ENCODE measurements around the gene TMEM232.

Gene TMEM232

DNA sequence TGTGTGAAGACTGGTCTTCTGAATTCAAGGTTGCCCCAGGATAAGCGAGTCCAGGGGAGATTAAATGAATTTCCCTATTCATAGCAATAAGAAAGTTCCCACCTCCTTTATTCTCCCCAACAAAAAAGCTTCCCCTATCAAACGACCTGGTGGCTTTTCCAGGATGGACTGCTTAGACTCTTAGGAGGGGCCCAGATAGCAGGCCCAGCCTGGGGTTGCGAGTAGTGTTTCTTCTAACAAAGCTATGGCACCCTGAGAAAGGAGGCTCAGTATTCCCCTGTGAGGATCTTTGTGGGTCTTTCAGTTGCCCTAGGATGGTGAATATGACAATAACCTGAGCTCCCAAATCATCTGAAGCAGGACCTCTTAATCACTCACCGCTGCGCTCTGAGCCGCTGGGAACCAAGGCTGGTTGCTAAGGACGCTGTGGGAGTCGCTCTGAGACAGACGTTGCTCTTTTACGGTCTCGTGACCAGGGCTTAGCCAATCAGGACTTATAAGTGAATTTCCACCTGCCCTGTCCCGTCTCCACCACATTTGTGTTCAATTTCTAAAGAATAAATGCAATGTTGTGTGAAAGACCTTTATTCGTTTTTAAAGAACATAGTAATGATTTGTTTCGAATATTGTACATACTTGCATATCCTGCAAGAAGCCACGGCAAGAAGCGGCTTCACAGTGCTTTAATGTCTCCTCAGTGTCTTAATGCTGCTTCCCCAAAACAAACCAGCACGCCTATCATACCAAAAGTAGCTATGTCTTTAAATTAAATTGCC is at the start of gene TMEM232:
TSS of gene TMEM232 (minus strand) at position 423 of the 776 bp plus-strand sequence. CDS start 59,319 bp downstream, outside the sequence.
- TF ChIP-seq JUND (IDR thresholded peaks at IDR 0.05; ENCODE audit: low read depth), result no peak
- peak; percentile 83 to 90 for DNase-seq (ENCODE audit: low read depth in 1 of 2, low spot score in 1 of 2)
- in situ Hi-C loops (cut with HindIII; ENCODE audit: low pct_unique_long_range_greater_than_20kb, low sequenced_read_pairs), result no loop called here

- no peak for TF ChIP-seq JUND (IDR thresholded peaks at IDR 0.05; ENCODE audit: low read depth)
- DNase-seq (ENCODE audit: low read depth in 1 of 2, low spot score in 1 of 2), result no peak
- in situ Hi-C loops (cut with HindIII; ENCODE audit: low pct_unique_long_range_greater_than_20kb, low sequenced_read_pairs), result no loop called here
Observed at GRCh38 chr5:110770286-110770685, 43.8 kb upstream of the TMEM232 start.

GRCh38 chr5:110769000-110769681 is 42.7 kb upstream of the TMEM232 start:
- in situ Hi-C loops (cut with HindIII; ENCODE audit: low pct_unique_long_range_greater_than_20kb, low sequenced_read_pairs), result no loop called here
- TF ChIP-seq JUND (IDR thresholded peaks at IDR 0.05; ENCODE audit: low read depth), result no peak
- no peak for DNase-seq (ENCODE audit: low read depth in 1 of 2, low spot score in 1 of 2)

DNA sequence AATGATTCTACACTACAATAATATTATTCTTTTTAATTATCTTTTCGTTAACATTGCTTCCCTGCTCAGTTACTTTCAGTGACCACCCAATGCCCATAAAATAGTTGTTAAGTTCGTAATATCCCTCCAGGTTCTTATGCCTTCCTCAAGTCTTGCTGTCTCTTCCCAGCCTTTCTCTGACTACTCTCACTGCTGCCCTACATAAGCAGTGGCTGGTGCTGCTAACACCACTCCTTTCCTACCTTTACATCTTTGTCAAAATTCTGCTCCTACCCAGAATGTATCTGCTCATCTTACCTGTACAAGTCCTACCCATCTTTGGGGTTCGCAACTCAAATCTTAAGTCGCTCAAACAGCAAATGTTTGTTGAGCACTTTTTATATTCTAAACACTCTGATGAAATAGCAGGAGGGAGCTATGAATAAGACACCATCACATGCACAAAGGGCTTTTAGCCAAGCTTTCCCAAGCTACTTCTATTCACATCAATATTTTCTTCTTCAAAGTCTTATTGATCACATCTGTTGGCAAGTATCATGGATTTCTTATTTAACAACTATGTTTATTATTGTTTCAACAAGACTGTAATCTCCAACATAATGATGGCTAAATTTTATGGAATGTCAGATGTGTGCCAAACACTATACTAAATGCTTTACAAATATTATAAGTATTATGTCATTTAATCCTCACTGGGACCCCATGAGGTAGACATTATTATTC is 41.8 kb upstream of the TMEM232 start:
- no peak for DNase-seq (ENCODE audit: low read depth in 1 of 2, low spot score in 1 of 2)
- no peak for TF ChIP-seq JUND (IDR thresholded peaks at IDR 0.05; ENCODE audit: low read depth)
- in situ Hi-C loops (cut with HindIII; ENCODE audit: low pct_unique_long_range_greater_than_20kb, low sequenced_read_pairs), result no loop called here

- no peak for DNase-seq (ENCODE audit: low read depth in 1 of 2, low spot score in 1 of 2)
- TF ChIP-seq JUND (IDR thresholded peaks at IDR 0.05; ENCODE audit: low read depth), result no peak
- in situ Hi-C loops (cut with HindIII; ENCODE audit: low pct_unique_long_range_greater_than_20kb, low sequenced_read_pairs), result no loop called here
Observed at GRCh38 chr5:110760158-110760557, 33.7 kb upstream of the TMEM232 start.

DNA sequence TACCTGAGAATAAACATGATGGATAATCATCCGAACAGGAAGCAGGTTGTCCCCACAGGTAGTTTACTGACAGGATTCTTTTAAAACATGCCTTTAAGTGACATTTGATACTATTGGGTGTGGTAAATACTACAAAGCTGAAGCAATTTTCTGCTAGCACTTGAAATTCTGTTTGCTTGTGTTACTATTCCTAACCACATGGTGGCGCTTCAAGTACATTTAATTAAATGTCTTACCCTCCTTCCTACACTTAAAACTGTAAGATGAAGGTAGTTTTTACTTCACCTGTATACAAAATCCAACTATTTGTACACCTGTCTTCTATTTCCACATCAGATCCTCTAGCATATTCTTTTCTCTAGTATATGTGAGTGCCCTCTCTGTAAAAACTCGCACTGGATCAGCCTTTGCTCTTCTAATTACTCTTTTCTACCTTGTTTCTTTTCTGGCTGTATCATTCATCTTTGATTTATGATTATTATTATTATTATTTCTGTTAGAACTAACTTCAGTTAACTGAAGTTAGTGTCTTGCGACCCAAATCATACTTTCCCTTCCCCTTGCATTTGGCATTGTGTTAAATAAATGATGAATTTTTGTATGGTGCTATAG is 30.8 kb upstream of the TMEM232 start:
- no peak for TF ChIP-seq JUND (IDR thresholded peaks at IDR 0.05; ENCODE audit: low read depth)
- in situ Hi-C loops (cut with HindIII; ENCODE audit: low pct_unique_long_range_greater_than_20kb, low sequenced_read_pairs), result no loop called here
- peak; percentile 13 to 67 for DNase-seq (ENCODE audit: low read depth in 1 of 2, low spot score in 1 of 2)

DNA sequence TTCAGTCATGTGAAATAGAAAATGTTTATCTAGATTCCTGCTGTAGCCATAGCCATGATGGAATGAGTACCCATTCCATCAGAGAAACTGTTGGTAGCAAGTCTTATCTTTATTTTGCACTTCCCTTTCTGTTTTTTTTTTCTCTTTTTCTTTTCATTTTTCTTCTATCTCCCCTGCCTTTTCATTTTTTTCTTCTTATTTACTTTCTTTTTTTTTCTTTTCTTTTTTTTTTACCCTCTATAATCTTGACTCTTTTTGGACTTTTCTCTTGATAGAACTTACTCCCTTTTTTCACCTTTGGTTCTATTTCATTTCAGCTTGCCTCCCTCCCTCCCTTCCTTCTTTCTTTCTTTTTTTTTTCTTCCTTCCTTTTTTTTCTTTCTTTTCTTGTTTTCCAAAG is 27.7 kb upstream of the TMEM232 start:
- in situ Hi-C loops (cut with HindIII; ENCODE audit: low pct_unique_long_range_greater_than_20kb, low sequenced_read_pairs), result no loop called here
- TF ChIP-seq JUND (IDR thresholded peaks at IDR 0.05; ENCODE audit: low read depth), result no peak
- DNase-seq (ENCODE audit: low read depth in 1 of 2, low spot score in 1 of 2), result no peak

- DNase-seq (ENCODE audit: low read depth in 1 of 2, low spot score in 1 of 2), result no peak
- in situ Hi-C loops (cut with HindIII; ENCODE audit: low pct_unique_long_range_greater_than_20kb, low sequenced_read_pairs), result no loop called here
- TF ChIP-seq JUND (IDR thresholded peaks at IDR 0.05; ENCODE audit: low read depth), result no peak
Observed at GRCh38 chr5:110753600-110753999, 27.1 kb upstream of the TMEM232 start.

DNA sequence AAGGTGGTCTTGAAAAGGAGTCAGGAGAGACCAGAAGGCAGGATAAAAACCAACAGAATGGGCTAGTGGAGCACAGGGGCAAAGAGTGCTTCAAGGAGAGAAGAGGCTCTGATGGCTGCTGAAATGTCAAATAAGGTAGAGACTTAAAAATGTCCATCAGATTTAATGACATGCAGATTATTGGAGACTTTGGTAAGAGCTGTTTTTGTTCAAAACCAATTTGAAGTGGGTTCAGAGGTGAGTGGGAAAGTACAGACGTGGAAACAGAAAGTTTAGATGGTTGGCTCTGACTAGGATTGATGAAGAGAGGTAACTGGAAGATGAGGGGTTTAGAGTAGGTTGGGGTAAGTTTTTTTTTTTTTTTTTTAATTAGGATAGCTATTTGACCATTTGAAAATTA is 26.5 kb upstream of the TMEM232 start:
- TF ChIP-seq JUND (IDR thresholded peaks at IDR 0.05; ENCODE audit: low read depth), result no peak
- in situ Hi-C loops (cut with HindIII; ENCODE audit: low pct_unique_long_range_greater_than_20kb, low sequenced_read_pairs), result no loop called here
- no peak for DNase-seq (ENCODE audit: low read depth in 1 of 2, low spot score in 1 of 2)

GRCh38 chr5:110751902-110752762 is 25.7 kb upstream of the TMEM232 start:
- no peak for TF ChIP-seq JUND (IDR thresholded peaks at IDR 0.05; ENCODE audit: low read depth)
- in situ Hi-C loops (cut with HindIII; ENCODE audit: low pct_unique_long_range_greater_than_20kb, low sequenced_read_pairs), result no loop called here
- DNase-seq (ENCODE audit: low read depth in 1 of 2, low spot score in 1 of 2), result no peak

- in situ Hi-C loops (cut with HindIII; ENCODE audit: low pct_unique_long_range_greater_than_20kb, low sequenced_read_pairs), result no loop called here
- TF ChIP-seq JUND (IDR thresholded peaks at IDR 0.05; ENCODE audit: low read depth), result no peak
- DNase-seq (ENCODE audit: low read depth in 1 of 2, low spot score in 1 of 2), result peak; percentile 73 to 89
Observed at GRCh38 chr5:110738812-110739651, 12.6 kb upstream of the TMEM232 start, which contains the start of gene SLC25A46. Gene SLC25A46 (plus strand): TSS chr5:110739007. CDS start chr5:110739120, 113 bp downstream.
